A549 (cell line): ENCODE results near the gene NARS2. TPM values are rescaled to one million over a fixed set of nuclear protein-coding genes. Genes with fewer than 3 reads are reported as not detected.
A peak's percentile ranks its signal among the peaks of the same experiment; 100 is the strongest.

Experiments
- ATAC-seq, 2 experiments: fragments of 200-7000 bp in 1 of 2; fragments of >200 bp in 1 of 2; cut with Nextera tagmentation in 1 of 2; cut with Tn5 transposase in 1 of 2; 3 replicates each; pipeline versions ENCODE4 v1.8.0 to v1.9.1; 2018 to 2020; ENCODE audit warnings: mild to moderate bottlenecking in 1 of 2, moderate library complexity in 1 of 2
- CTCF ChIA-PET: fragments of 300-600 bp; sonication (Branson Sonifier 250); formaldehyde crosslinking; extraction: SDS; loops from one replicate; lab custom pipeline; 2021; ENCODE audit warnings: antibody characterized with exemption, inconsistent platforms; lab: Yijun Ruan, JAX
- POLR2A ChIA-PET: fragments of 350-600 bp; formaldehyde crosslinking; extraction: SDS; loops from one replicate; lab custom pipeline; 2021; ENCODE audit warnings: antibody characterized with exemption, inconsistent platforms; lab: Yijun Ruan, JAX
- DNase-seq, 2 experiments: peaks; one replicate each; pipeline versions ENCODE4 v3.0.0 to v3.0.0-alpha.2; 2011 to 2016; ENCODE audit warnings: low read depth in 1 of 2, low spot score in 1 of 2
- FAIRE-seq: peaks from 2 replicates; lab custom pipeline; 2011; peaks lifted over from hg19 to GRCh38; lab: Jason Lieb, UNC
- H3K27ac ChIP-seq, 2 experiments: fragments of >200 bp; sonication (Bioruptor Twin); formaldehyde crosslinking; 3 replicates each; pipeline ENCODE4 v1.5.1; 2016 to 2017
- H3K4me1 ChIP-seq: fragments of >200 bp; sonication (Bioruptor Twin); formaldehyde crosslinking; 3 replicates; pipeline ENCODE4 v1.6.1; 2016
- H3K4me2 ChIP-seq: fragments of >200 bp; sonication (Bioruptor Twin); formaldehyde crosslinking; 3 replicates; pipeline ENCODE4 v1.6.1; 2016
- H3K4me3 ChIP-seq: fragments of >200 bp; sonication (Bioruptor Twin); formaldehyde crosslinking; 3 replicates; pipeline ENCODE4 v1.5.1; 2016
- H3K9me3 ChIP-seq: fragments of >200 bp; sonication (Bioruptor Twin); formaldehyde crosslinking; 3 replicates; pipeline ENCODE4 v1.6.1; 2016
- CEBPB ChIP-seq, 2 experiments: fragments of >200 bp in 1 of 2; sonication (Bioruptor Twin) in 1 of 2; formaldehyde crosslinking in 1 of 2; IDR thresholded peaks; 2 replicates each; pipeline ENCODE4 v1.6.1; 2012 to 2016
- EHMT2 ChIP-seq: fragments of 200-600 bp; sonication (generic); IDR thresholded peaks from 2 replicates; pipeline ENCODE4 v1.6.1; 2016; ENCODE audit warnings: antibody characterized with exemption, low read depth, mild to moderate bottlenecking, moderate library complexity
- JUN ChIP-seq, 2 experiments: fragments of >200 bp; sonication (Bioruptor Twin); formaldehyde crosslinking; IDR thresholded peaks; 2 replicates in 1 of 2; 3 replicates in 1 of 2; pipeline ENCODE4 v1.6.1; 2016 to 2017
- JUNB ChIP-seq: fragments of >200 bp; sonication (Bioruptor Twin); formaldehyde crosslinking; IDR thresholded peaks from 2 replicates; pipeline ENCODE4 v1.6.1; 2016
- NFE2L2 ChIP-seq: fragments of 150-350 bp; conservative IDR thresholded peaks from 2 replicates; pipeline ENCODE4 v1.6.1; 2014; ENCODE audit warnings: low read length
- RAD21 ChIP-seq, 2 experiments: fragments of >200 bp in 1 of 2; sonication (Bioruptor Twin) in 1 of 2; formaldehyde crosslinking in 1 of 2; IDR thresholded peaks in 1 of 2; conservative IDR thresholded peaks in 1 of 2; 2 replicates in 1 of 2; 3 replicates in 1 of 2; pipeline ENCODE4 v1.6.1; 2012 to 2018; ENCODE audit warnings: inconsistent platforms in 1 of 2
- RFX5 ChIP-seq: fragments of 450-650 bp; IDR thresholded peaks from 2 replicates; pipeline ENCODE4 v1.7.1; 2014; ENCODE audit warnings: antibody characterized with exemption, mild to moderate bottlenecking, moderate library complexity
- SREBF2 ChIP-seq: fragments of 450-650 bp; IDR thresholded peaks from 2 replicates; pipeline ENCODE4 v1.6.1; 2014; ENCODE audit warnings: mild to moderate bottlenecking, moderate library complexity
- WGBS: methylation state at CpG from one replicate; pipeline ENCODE4 v1.1.6; 2017; ENCODE audit errors: missing lambda C conversion rate; 5-methylcytosine and 5-hydroxymethylcytosine counted together
- polyA plus RNA-seq, 4 experiments: library from polyadenylated mRNA; depleted of rRNA in 3 of 4; stranded (reverse); fragments of >200 nt; fragmentation: RNase III in 1 of 4; extraction: RNeasy Plus Mini Kit Qiagen cat#74134 plus additional on column Dnase treatment in 1 of 4; gene quantifications; 2 replicates in 3 of 4; 3 replicates in 1 of 4; pipeline ENCODE4 v1.2.3, GENCODE V29; 2011 to 2017
- TF ChIP-seq, protein P1 (sequence below): fragments of >200 bp; sonication (Bioruptor Twin); formaldehyde crosslinking; IDR thresholded peaks from 3 replicates; pipeline ENCODE4 v1.6.1; 2016
- TF ChIP-seq, protein P2 (sequence below): fragments of 150-350 bp; IDR thresholded peaks from 2 replicates; pipeline ENCODE4 v1.6.1; 2014; ENCODE audit warnings: low read depth, mild to moderate bottlenecking, low read length
- TF ChIP-seq, protein P3 (sequence below): IDR thresholded peaks from 2 replicates; pipeline ENCODE4 v1.6.1; 2012
- TF ChIP-seq, protein P4 (sequence below): fragments of 200-600 bp; sonication (generic); IDR thresholded peaks from 2 replicates; pipeline ENCODE4 v1.6.1; 2016; ENCODE audit warnings: antibody characterized with exemption, mild to moderate bottlenecking, moderate library complexity
- TF ChIP-seq, protein P5 (sequence below): IDR thresholded peaks from 2 replicates; pipeline ENCODE4 v1.6.1; 2012
- TF ChIP-seq, protein P6 (sequence below): fragments of 250-450 bp; sonication (Bioruptor Pico); IDR thresholded peaks from 2 replicates; pipeline ENCODE4 v1.5.0; 2021; ENCODE audit warnings: mild to moderate bottlenecking, moderate library complexity, borderline replicate concordance

Gene NARS2
- polyA plus RNA-seq, 2 of the 4 experiments (the other 2 are of a cell fraction) = 29.7 to 57.7 TPM

DNA sequence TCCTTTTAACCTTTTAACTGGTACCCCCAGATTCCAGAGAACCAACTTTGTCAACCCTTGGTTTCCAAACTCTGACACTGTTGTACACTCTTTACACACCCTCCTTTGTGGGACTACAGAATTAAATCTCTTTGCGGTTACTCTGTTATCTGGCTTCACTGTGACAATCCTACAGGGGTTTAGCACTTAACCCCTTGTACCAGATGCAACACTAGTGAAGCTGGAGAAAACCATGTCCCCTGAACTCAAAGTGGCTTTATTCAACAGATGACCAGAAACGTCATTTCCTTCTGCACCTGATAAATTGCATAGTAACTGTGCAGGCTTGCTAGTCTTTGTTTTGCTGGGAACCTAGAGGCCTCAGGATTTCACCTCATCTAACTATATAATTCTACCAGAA, 151.4 kb downstream of the NARS2 start:
- POLR2A ChIA-PET = no interaction called here
- DNase-seq = no peak
- TF ChIP-seq, protein P1, sequence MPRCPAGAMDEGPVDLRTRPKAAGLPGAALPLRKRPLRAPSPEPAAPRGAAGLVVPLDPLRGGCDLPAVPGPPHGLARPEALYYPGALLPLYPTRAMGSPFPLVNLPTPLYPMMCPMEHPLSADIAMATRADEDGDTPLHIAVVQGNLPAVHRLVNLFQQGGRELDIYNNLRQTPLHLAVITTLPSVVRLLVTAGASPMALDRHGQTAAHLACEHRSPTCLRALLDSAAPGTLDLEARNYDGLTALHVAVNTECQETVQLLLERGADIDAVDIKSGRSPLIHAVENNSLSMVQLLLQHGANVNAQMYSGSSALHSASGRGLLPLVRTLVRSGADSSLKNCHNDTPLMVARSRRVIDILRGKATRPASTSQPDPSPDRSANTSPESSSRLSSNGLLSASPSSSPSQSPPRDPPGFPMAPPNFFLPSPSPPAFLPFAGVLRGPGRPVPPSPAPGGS = no peak
- TF ChIP-seq RAD21 (conservative IDR thresholded peaks at IDR 0.05 in 1 of 2, IDR thresholded peaks at IDR 0.05 in 1 of 2) (no peak), EHMT2 (no peak), CEBPB (IDR thresholded peaks at IDR 0.05) (no peak), JUN (IDR thresholded peaks at IDR 0.05) (no peak), SREBF2 (no peak)
- TF ChIP-seq, protein P2, sequence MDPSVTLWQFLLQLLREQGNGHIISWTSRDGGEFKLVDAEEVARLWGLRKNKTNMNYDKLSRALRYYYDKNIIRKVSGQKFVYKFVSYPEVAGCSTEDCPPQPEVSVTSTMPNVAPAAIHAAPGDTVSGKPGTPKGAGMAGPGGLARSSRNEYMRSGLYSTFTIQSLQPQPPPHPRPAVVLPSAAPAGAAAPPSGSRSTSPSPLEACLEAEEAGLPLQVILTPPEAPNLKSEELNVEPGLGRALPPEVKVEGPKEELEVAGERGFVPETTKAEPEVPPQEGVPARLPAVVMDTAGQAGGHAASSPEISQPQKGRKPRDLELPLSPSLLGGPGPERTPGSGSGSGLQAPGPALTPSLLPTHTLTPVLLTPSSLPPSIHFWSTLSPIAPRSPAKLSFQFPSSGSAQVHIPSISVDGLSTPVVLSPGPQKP = no peak
- TF ChIP-seq, protein P3, sequence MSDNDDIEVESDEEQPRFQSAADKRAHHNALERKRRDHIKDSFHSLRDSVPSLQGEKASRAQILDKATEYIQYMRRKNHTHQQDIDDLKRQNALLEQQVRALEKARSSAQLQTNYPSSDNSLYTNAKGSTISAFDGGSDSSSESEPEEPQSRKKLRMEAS = no peak
- TF ChIP-seq, protein P4, sequence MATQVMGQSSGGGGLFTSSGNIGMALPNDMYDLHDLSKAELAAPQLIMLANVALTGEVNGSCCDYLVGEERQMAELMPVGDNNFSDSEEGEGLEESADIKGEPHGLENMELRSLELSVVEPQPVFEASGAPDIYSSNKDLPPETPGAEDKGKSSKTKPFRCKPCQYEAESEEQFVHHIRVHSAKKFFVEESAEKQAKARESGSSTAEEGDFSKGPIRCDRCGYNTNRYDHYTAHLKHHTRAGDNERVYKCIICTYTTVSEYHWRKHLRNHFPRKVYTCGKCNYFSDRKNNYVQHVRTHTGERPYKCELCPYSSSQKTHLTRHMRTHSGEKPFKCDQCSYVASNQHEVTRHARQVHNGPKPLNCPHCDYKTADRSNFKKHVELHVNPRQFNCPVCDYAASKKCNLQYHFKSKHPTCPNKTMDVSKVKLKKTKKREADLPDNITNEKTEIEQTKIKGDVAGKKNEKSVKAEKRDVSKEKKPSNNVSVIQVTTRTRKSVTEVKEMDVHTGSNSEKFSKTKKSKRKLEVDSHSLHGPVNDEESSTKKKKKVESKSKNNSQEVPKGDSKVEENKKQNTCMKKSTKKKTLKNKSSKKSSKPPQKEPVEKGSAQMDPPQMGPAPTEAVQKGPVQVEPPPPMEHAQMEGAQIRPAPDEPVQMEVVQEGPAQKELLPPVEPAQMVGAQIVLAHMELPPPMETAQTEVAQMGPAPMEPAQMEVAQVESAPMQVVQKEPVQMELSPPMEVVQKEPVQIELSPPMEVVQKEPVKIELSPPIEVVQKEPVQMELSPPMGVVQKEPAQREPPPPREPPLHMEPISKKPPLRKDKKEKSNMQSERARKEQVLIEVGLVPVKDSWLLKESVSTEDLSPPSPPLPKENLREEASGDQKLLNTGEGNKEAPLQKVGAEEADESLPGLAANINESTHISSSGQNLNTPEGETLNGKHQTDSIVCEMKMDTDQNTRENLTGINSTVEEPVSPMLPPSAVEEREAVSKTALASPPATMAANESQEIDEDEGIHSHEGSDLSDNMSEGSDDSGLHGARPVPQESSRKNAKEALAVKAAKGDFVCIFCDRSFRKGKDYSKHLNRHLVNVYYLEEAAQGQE = no peak
- no peaks in the 10 kb centered on the region for H3K9me3 ChIP-seq
- peaks cover 39% of the 10 kb centered on the region for H3K4me1 ChIP-seq
- H3K27ac ChIP-seq = no peak overlapping the region
- no peak overlapping the region for H3K4me2 ChIP-seq
- WGBS = 82% methylated on average over 2 of the region's 2 CpGs
- H3K4me3 ChIP-seq = no peak overlapping the region
- FAIRE-seq = no peak
- CTCF ChIA-PET = interaction anchor here (1.9 kb wide), 1 partner anchor 141 kb away, joined by 9 read pairs; no protein-coding TSS in a partner anchor
- ATAC-seq = no peak

DNA sequence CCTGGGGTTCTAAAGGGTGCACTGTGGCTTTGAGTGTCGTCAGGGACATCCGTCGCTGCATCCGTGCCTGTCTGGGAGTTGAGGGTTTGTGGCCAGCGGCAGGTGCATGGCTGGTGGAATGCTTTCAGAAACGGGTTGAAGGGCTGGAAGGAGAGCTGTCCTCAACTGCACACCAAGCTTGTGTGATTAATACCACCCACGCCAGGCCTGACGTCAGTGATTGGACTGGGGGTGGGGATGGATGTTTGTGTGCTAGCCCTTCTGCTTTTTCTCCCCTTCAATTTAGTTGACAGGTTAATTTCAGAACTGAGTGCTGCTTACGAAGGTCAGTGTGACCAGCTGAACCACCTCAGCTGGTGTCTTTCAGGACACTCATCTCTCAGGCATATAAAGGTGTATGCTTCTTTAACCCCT, 153.9 kb downstream of the NARS2 start:
- Histone ChIP-seq H3K4me2 (peak overlapping the region; percentile 82), H3K4me3 (no peak overlapping the region), H3K27ac (no peak overlapping the region), H3K4me1 (peaks cover 44% of the 10 kb centered on the region), H3K9me3 (no peaks in the 10 kb centered on the region)
- 44% methylated on average over 9 of the region's 9 CpGs for WGBS
- CTCF ChIA-PET = interaction anchor here (0.8 to 1.7 kb wide), 7 partner anchors 8 to 221 kb away, joined by 3 to 9 read pairs (median 4); partner anchors contain the start of gene NARS2
- TF ChIP-seq RFX5 (no peak), JUNB (no peak), NFE2L2 (no peak)
- TF ChIP-seq, protein P5, sequence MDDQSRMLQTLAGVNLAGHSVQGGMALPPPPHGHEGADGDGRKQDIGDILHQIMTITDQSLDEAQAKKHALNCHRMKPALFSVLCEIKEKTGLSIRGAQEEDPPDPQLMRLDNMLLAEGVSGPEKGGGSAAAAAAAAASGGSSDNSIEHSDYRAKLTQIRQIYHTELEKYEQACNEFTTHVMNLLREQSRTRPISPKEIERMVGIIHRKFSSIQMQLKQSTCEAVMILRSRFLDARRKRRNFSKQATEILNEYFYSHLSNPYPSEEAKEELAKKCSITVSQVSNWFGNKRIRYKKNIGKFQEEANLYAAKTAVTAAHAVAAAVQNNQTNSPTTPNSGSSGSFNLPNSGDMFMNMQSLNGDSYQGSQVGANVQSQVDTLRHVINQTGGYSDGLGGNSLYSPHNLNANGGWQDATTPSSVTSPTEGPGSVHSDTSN = no peak
- TF ChIP-seq, protein P6, sequence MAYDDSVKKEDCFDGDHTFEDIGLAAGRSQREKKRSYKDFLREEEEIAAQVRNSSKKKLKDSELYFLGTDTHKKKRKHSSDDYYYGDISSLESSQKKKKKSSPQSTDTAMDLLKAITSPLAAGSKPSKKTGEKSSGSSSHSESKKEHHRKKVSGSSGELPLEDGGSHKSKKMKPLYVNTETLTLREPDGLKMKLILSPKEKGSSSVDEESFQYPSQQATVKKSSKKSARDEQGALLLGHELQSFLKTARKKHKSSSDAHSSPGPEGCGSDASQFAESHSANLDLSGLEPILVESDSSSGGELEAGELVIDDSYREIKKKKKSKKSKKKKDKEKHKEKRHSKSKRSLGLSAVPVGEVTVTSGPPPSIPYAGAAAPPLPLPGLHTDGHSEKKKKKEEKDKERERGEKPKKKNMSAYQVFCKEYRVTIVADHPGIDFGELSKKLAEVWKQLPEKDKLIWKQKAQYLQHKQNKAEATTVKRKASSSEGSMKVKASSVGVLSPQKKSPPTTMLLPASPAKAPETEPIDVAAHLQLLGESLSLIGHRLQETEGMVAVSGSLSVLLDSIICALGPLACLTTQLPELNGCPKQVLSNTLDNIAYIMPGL = no peak
- FAIRE-seq = no peak
- no peak for DNase-seq
- no peak for ATAC-seq
- POLR2A ChIA-PET = no interaction called here
